GM18508 (cell line): ENCODE data around the gene DHX34.
"Not testable (repeated sequence)": the region's sequence is repeated elsewhere in the genome, so short reads cannot be mapped to it uniquely, and the experiment has no call there.

Experiments
- ATAC-seq: cut with Tn5 transposase; IDR thresholded peaks from one replicate; pipeline ENCODE4 v1.9.1; 2021; ENCODE audit warnings: moderate number of reproducible peaks; ENCODE audit not compliant: insufficient read depth, unreplicated experiment

DHX34 gene

GRCh38 chr19:47358936-47359335 lies 9.8 kb downstream of the DHX34 start:
- ATAC-seq = no peak

GRCh38 chr19:47362321-47362720 lies 13.2 kb downstream of the DHX34 start:
- ATAC-seq = no peak

DNA sequence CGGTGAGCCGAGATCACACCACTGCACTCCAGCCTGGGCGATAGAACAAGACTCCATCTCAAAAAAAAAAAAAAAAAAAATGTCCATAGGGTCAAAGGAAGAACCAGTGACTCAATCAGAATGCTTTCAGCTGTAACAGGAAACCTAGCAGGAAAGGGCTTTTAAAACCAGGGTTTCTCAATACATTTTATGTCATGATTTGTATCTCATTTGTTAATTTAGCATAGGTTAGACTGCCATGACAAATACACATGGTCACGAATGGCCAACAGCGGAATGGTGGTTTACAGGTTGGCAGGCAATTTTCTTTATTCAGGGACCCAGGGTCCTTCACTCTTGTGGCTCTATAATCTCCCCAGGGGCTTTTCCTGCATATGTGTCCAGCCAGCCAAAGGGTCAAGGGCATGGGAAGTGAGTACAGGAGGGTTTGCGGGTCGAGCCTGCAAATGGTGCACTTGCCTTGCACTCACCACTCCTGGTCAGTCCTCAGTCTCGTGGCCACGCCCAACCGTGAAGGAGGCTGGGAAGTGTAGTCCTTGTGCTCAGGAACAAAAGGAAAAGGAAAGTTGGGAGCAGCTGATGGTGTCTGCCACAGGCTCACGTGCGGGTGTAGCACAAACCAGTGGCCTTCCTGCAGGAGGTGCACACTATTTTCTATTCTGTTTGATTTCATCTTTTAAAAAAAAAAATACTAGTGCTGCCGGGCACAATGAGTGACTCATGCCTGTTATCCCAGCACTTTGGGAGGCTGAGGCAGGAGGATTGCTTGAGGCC lies 14.8 kb downstream of the DHX34 start:
- ATAC-seq = no peak

GRCh38 chr19:47365455-47365854 lies 16.3 kb downstream of the DHX34 start:
- not testable (repeated sequence) for ATAC-seq

- ATAC-seq = no peak
Observed at GRCh38 chr19:47370045-47370611, 21.0 kb downstream of the DHX34 start.

- ATAC-seq = no peak
Observed at GRCh38 chr19:47371261-47371660, 22.1 kb downstream of the DHX34 start.

- no peak for ATAC-seq
Observed at GRCh38 chr19:47372603-47373002, 23.5 kb downstream of the DHX34 start.

- ATAC-seq = no peak
Observed at GRCh38 chr19:47373246-47374240, 24.4 kb downstream of the DHX34 start.

GRCh38 chr19:47374876-47375693 lies 26.0 kb downstream of the DHX34 start:
- ATAC-seq = no peak

- ATAC-seq = no peak
Observed at GRCh38 chr19:47375694-47376588, 26.8 kb downstream of the DHX34 start.

GRCh38 chr19:47376589-47377144 lies 27.6 kb downstream of the DHX34 start:
- no peak for ATAC-seq

DNA sequence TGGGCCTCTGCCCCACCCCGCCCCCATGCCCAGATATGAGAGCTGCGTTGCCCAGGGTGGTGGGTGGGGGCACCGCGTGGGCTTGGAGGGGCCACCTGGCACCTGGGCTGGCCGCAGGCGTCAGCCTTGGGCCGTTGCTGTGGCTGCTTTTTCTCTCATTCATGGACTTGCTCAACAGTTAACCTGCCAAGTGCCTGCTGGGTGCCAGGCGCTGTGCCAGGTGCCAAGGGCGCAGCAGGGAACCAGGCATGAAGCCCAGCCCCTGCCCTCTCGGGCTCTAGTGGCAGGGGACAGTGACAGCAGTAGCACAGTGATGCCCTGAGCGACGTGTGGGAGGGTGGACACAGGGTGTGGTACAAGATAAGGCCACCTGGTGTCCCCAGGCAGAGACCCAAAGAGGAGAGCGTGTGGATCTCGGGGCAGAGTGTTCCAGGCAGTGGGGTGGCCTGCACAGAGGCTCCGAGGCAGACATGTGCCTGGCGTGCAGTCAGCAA lies 28.1 kb downstream of the DHX34 start:
- ATAC-seq = no peak

DNA sequence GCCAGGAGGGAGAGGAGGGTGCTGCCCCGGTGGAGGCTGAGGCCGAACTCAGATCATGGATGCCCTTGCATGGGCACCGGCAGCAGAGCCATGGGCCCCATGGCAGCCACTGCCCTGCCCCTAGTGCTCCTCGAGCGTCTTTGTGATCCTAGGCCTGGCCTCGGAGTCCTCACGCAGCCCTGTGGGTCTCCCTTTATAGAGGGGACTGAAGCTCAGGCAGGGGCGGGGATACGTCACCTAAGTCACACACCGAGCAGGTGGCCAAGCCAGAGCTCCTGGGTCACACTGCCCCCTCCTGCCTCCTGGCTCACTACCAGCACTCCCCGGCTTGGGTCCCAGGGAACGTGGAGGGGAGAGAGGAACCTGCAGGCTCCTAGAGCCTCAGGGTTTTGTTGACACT lies 28.7 kb downstream of the DHX34 start:
- no peak for ATAC-seq

GRCh38 chr19:47378246-47378645 lies 29.1 kb downstream of the DHX34 start:
- ATAC-seq = no peak

- ATAC-seq = no peak
Observed at GRCh38 chr19:47379381-47379938, 30.3 kb downstream of the DHX34 start.

DNA sequence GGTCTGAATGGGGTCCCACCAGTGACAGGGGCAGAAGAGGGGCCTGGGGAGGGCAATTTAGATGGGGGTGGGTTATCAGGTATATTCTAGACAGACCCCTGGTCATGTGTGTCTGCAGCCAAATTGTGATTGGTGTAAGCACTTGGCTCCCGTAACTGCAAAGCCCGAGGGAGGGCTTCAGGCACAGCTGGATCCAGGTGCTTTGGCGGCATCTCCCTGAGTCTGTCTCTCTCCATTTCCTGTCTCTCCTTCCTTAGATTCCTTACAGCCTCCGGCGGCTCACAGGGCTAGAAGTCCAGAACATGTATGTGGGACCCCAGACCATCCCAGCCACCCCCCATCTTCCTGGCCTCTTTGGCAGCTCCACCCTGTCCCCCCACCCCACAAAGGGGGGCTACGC lies 31.4 kb downstream of the DHX34 start:
- ATAC-seq = no peak

DNA sequence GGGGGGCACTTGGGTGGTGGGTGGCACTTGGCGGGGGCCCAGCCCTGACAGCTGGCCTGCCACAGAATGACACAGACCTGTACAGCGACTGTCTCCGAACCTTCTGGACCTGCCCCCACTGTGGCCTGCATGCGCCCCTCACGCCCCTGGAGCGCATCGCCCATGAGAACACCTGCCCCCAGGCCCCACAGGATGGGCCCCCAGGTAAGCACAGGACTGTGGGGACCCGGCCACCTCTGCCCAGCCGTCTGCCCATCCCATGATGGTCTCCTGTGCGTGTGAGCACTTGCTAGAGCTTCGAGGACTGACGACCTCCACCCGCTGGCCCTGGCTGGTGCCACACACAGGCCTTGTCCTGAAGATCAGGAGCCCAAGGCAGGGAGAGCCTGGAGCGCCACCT lies 32.0 kb downstream of the DHX34 start:
- no peak for ATAC-seq

GRCh38 chr19:47381653-47382279 lies 32.7 kb downstream of the DHX34 start:
- no peak for ATAC-seq
